Kidney epithelial cell (primary cell): Measurements from ENCODE around the gene RC3H1. TPM values are rescaled to one million over a fixed set of nuclear protein-coding genes. Genes with fewer than 3 reads are reported as not detected.
A peak's percentile ranks its signal among the peaks of the same experiment; 100 is the strongest.
"Not testable (repeated sequence)": the region's sequence is repeated elsewhere in the genome, so short reads cannot be mapped to it uniquely, and the experiment has no call there.

Experiments
- DNase-seq: peaks from one replicate; pipeline ENCODE4 v3.0.0-alpha.2; 2010; ENCODE audit warnings: low read depth
- H3K27me3 ChIP-seq: 2 replicates; pipeline ENCODE4 v1.6.0; 2011; ENCODE audit warnings: low read length; ENCODE audit not compliant: control insufficient read depth, insufficient read depth
- H3K36me3 ChIP-seq: 2 replicates; pipeline ENCODE4 v1.5.1; 2011; ENCODE audit warnings: low read length; ENCODE audit not compliant: control insufficient read depth, insufficient read depth
- H3K4me3 ChIP-seq: 2 replicates; pipeline ENCODE4 v1.5.1; 2011; ENCODE audit warnings: low read depth, mild to moderate bottlenecking, control low read depth, low read length
- total RNA-seq: library from RNA; depleted of rRNA; stranded (reverse); fragments of >200 nt; gene quantifications from 2 replicates; pipeline ENCODE4 v1.2.3, GENCODE V29; 2015
- TF ChIP-seq, protein P1 (sequence below): IDR thresholded peaks from 2 replicates; pipeline ENCODE4 v1.5.1; 2011; ENCODE audit warnings: mild to moderate bottlenecking, moderate library complexity, low read length, control low read depth, inconsistent platforms; ENCODE audit not compliant: insufficient read depth, poor library complexity, severe bottlenecking

Gene RC3H1, protein sequence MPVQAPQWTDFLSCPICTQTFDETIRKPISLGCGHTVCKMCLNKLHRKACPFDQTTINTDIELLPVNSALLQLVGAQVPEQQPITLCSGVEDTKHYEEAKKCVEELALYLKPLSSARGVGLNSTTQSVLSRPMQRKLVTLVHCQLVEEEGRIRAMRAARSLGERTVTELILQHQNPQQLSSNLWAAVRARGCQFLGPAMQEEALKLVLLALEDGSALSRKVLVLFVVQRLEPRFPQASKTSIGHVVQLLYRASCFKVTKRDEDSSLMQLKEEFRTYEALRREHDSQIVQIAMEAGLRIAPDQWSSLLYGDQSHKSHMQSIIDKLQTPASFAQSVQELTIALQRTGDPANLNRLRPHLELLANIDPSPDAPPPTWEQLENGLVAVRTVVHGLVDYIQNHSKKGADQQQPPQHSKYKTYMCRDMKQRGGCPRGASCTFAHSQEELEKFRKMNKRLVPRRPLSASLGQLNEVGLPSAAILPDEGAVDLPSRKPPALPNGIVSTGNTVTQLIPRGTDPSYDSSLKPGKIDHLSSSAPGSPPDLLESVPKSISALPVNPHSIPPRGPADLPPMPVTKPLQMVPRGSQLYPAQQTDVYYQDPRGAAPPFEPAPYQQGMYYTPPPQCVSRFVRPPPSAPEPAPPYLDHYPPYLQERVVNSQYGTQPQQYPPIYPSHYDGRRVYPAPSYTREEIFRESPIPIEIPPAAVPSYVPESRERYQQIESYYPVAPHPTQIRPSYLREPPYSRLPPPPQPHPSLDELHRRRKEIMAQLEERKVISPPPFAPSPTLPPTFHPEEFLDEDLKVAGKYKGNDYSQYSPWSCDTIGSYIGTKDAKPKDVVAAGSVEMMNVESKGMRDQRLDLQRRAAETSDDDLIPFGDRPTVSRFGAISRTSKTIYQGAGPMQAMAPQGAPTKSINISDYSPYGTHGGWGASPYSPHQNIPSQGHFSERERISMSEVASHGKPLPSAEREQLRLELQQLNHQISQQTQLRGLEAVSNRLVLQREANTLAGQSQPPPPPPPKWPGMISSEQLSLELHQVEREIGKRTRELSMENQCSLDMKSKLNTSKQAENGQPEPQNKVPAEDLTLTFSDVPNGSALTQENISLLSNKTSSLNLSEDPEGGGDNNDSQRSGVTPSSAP
- 25.1 and 31.8 TPM in 2 replicates for total RNA-seq

DNA sequence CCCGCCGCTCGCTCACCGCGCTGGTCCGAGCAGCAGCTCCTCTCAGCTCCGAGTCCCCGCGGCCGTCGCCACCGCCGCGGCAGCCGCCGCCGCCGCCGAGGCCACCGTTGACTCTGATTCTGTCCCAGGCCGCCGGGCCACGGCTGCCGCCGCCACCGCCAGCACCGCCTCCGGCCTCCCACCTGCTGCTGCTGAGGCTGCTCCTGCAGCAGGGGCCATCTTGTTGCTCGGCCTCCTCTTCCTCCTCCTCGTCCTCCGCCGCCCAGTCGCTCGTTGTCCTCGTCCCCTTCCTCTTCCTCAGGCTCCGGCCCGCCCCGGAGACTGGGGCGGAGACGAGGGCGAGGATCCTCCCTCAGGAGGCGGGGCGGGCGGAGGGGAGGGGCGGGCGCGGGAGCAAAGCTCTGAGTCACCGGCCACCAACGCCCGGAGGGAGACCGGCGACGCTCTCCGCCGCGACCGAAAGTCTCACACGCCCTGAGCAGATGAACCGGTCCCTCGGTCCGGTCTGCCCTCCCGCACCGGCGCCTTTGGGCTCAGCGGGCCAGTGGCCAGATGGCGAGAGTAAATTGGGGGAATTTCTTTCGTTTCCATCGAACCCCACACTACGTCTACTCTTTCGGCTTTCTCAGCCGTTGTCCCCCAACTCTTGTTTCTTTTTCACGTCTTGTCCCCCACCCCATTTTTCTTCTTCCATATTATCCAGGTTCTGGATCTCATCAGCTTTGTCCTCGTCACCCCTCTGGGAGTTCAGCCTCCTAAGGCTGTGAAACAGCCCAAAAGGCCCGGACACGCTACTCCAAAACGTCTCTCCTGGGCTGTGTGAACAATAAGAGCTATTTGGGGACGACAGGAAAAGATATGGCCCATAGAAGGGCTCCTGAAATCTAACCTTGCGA lies at the start of gene RC3H1:
Gene RC3H1, minus strand, starts transcription at position 278 of the 896 bp plus-strand sequence. CDS start 29,372 bp downstream, outside the sequence.
- Histone ChIP-seq H3K27me3 (no peaks in the 10 kb centered on the region), H3K4me3 (peak within 1 kb of the TSS; percentile 79), H3K36me3 (no peaks in the 10 kb centered on the region)
- DNase-seq, result no peak
- TF ChIP-seq, protein P1, sequence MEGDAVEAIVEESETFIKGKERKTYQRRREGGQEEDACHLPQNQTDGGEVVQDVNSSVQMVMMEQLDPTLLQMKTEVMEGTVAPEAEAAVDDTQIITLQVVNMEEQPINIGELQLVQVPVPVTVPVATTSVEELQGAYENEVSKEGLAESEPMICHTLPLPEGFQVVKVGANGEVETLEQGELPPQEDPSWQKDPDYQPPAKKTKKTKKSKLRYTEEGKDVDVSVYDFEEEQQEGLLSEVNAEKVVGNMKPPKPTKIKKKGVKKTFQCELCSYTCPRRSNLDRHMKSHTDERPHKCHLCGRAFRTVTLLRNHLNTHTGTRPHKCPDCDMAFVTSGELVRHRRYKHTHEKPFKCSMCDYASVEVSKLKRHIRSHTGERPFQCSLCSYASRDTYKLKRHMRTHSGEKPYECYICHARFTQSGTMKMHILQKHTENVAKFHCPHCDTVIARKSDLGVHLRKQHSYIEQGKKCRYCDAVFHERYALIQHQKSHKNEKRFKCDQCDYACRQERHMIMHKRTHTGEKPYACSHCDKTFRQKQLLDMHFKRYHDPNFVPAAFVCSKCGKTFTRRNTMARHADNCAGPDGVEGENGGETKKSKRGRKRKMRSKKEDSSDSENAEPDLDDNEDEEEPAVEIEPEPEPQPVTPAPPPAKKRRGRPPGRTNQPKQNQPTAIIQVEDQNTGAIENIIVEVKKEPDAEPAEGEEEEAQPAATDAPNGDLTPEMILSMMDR, result no peak

DNA sequence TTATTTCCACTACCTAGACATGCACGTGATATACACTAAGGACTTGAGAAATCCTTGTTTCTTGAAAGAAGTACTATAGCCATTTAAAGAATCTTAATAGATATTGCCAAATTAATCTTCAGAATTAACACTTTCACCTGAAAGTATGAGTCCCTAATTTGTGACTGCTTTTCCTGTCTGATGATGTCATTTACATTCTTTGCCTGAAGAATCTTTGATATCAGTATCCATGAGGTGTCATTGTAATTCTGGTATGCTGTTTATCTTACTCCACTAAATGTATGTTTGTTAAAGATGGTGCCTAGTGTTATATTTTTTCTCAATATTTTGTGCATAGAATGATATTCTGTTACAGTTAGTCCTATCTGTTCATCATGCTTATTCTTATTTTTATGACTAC lies 48.5 kb upstream of the RC3H1 start:
- TF ChIP-seq, protein P1, result no peak
- no peak for DNase-seq
- Histone ChIP-seq H3K27me3 (no peaks in the 10 kb centered on the region), H3K36me3 (no peaks in the 10 kb centered on the region), H3K4me3 (no peak overlapping the region)

DNA sequence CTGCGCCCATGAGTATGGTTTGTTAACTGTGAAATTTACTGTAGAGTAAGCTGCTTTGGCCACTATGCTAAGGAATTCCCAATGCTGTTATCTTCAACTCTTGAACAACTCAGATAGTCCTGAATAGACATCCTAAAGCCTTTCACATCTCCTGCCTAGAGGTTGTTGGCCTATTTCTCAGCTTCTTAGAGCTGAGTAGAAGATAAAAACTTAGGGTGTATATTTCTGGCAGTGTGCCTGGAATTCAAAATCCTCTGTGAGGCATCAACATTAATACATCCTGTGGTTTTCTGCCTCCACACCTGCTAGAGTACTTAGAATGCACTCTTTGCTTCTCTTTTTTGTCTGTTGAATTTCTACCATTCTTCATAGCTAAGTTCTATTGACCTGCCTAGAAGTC lies 45.8 kb upstream of the RC3H1 start:
- no peaks in the 10 kb centered on the region for H3K27me3 ChIP-seq
- DNase-seq, result no peak
- H3K36me3 ChIP-seq, result no peaks in the 10 kb centered on the region
- TF ChIP-seq, protein P1, result no peak
- H3K4me3 ChIP-seq, result no peak overlapping the region

DNA sequence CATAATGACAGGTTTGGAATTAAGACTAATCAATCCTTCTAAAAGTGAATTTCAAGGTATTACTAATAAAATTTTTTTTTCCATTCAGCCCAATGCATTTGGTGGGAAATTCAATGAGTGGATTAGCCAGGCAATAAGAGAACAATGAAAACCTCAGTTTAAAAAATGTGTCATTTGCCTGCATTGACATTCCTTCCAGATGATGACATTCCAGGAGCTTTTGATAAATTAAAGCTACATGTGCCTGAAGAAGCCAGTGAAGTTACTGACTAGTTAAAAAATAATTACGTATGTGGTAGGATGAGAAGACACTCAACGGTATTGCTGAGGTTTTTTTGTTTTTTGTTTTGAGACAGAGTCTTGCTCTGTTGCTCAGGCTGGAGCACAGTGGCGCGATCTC lies 37.9 kb upstream of the RC3H1 start:
- DNase-seq, result peak; percentile 41
- Histone ChIP-seq H3K4me3 (no peak overlapping the region), H3K27me3 (no peaks in the 10 kb centered on the region), H3K36me3 (no peaks in the 10 kb centered on the region)
- TF ChIP-seq, protein P1, result no peak

DNA sequence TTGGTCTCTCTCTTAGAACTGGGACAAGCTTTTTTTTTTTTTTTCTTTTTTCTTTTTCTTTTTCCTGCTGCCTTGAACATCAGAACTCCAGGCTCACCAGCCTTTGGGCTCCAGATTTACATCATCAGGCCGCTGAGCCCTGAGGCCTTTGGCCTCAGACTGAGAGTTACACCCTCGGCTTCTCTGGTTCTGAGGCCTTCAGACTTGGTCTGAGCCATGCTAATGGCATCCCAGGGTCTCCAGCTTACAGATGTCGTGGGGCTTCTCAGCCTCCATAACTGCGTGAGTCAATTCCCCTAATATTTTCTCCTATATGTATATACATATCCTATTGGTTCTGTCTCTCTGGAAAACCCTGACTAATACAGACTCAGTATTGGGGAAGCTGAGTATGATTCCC lies 36.5 kb upstream of the RC3H1 start:
- TF ChIP-seq, protein P1, result no peak
- H3K27me3 ChIP-seq, result no peaks in the 10 kb centered on the region
- no peaks in the 10 kb centered on the region for H3K36me3 ChIP-seq
- no peak overlapping the region for H3K4me3 ChIP-seq
- DNase-seq, result no peak

DNA sequence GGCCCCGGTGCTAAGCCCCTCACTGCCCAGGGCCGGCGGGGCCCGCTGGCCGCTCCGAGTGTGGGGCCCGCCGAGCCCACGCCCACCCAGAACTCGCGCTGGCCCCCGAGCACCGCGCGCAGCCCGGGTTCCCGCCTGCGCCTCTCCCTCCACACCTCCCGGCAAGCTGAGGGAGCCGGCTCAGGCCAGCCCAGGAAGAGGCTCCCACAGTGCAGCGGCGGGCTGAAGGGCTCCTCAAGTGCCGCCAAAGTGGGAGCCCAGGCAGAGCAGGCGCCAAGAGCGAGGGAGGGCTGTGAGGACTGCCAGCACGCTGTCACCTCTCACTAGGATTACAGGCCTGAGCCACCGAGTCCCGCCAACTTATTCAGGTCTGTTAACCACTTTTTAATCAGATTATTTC lies 34.5 kb upstream of the RC3H1 start:
- H3K4me3 ChIP-seq, DNase-seq: not testable (repeated sequence)

DNA sequence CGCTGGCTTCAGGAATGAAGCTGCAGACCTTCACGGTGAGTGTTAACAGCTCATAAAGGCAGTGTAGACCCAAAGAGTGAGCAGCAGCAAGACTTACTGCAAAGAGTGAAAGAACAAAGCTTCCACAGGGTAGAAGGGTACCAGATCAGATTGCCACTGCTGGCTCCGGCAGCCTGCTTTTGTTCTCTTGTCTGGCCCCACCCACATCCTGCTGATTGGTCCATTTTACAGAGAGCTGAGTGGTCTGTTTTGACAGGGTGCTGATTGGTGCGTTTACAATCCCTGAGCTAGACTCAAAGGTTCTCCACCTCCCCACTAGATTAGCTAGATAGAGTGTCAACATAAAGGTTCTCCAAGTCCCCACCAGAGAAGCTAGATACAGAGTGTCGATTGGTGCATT lies 33.6 kb upstream of the RC3H1 start:
- DNase-seq, H3K27me3 ChIP-seq, H3K36me3 ChIP-seq, H3K4me3 ChIP-seq: not testable (repeated sequence)

More for the DNA sequence above, 34.5 kb upstream of the RC3H1 start:
- H3K36me3 ChIP-seq, H3K27me3 ChIP-seq: not testable (repeated sequence)
